ENCODE measurements around the gene S1PR5.

DNA sequence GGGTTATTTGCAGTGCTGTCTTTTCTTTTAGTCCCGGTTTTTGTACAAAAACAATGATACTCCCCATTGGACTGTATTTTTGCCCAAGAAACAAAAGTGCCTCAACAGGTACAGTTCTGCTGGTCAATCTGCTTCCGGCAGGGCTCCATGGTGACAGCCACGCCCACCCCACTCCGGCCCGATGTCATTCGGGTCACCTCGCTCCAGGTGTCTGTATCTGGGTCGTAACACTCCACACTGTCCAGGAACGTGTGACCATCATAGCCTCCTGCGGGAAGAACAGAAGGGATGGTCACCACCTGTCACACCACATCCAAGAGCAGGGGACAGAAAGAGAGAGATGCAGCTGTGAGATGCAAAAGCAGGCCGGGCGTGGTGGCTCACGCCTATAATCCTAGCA lies 30.7 kb downstream of the S1PR5 start:
- TF ChIP-seq ZFX (IDR thresholded peaks at IDR 0.05; ENCODE audit: borderline replicate concordance): no peak
- TF ChIP-seq, protein P1, sequence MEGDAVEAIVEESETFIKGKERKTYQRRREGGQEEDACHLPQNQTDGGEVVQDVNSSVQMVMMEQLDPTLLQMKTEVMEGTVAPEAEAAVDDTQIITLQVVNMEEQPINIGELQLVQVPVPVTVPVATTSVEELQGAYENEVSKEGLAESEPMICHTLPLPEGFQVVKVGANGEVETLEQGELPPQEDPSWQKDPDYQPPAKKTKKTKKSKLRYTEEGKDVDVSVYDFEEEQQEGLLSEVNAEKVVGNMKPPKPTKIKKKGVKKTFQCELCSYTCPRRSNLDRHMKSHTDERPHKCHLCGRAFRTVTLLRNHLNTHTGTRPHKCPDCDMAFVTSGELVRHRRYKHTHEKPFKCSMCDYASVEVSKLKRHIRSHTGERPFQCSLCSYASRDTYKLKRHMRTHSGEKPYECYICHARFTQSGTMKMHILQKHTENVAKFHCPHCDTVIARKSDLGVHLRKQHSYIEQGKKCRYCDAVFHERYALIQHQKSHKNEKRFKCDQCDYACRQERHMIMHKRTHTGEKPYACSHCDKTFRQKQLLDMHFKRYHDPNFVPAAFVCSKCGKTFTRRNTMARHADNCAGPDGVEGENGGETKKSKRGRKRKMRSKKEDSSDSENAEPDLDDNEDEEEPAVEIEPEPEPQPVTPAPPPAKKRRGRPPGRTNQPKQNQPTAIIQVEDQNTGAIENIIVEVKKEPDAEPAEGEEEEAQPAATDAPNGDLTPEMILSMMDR (IDR thresholded peaks at IDR 0.05): no peak
